SK-N-SH treated with all-trans-retinoic acid at 6 μM for 48 hours (cell line): ENCODE measurements around the gene GAK.

Source experiments
- ATAC-seq: fragments of 200-7000 bp; cut with Tn5 transposase; 3 replicates; pipeline ENCODE4 v1.9.1; 2020; ENCODE audit warnings: mild to moderate bottlenecking, moderate library complexity
- ARNTL ChIP-seq: fragments of 450-650 bp; formaldehyde crosslinking; IDR thresholded peaks from 2 replicates; pipeline ENCODE4 v1.5.0; 2020; ENCODE audit warnings: low read depth, mild to moderate bottlenecking, moderate library complexity, borderline replicate concordance
- BACH2 ChIP-seq: fragments of 250-450 bp; sonication (Bioruptor Pico); IDR thresholded peaks from 2 replicates; pipeline ENCODE4 v1.9.0; 2021; ENCODE audit warnings: mild to moderate bottlenecking, borderline replicate concordance
- CSDC2 ChIP-seq: fragments of 250-450 bp; sonication (Bioruptor Pico); IDR thresholded peaks from 2 replicates; pipeline ENCODE4 v1.5.0; 2020; ENCODE audit warnings: mild to moderate bottlenecking, moderate library complexity
- GLIS3 ChIP-seq: fragments of 250-450 bp; sonication (Bioruptor Pico); IDR thresholded peaks from 2 replicates; pipeline ENCODE4 v1.5.0; 2020; ENCODE audit warnings: mild to moderate bottlenecking, moderate library complexity
- ISL1 ChIP-seq: fragments of 250-450 bp; sonication (Bioruptor Pico); IDR thresholded peaks from 2 replicates; pipeline ENCODE4 v2.1.2; 2022; ENCODE audit warnings: mild to moderate bottlenecking, moderate library complexity
- OSR1 ChIP-seq: fragments of 250-450 bp; sonication (Bioruptor Pico); IDR thresholded peaks from 2 replicates; pipeline ENCODE4 v1.8.0; 2022; ENCODE audit warnings: moderate library complexity, mild to moderate bottlenecking, inconsistent platforms
- PATZ1 ChIP-seq: fragments of 250-450 bp; sonication (Bioruptor Pico); IDR thresholded peaks from 2 replicates; pipeline ENCODE4 v1.8.0; 2020; ENCODE audit warnings: mild to moderate bottlenecking, moderate library complexity, borderline replicate concordance
- PPARA ChIP-seq: fragments of 250-450 bp; sonication (Bioruptor Pico); IDR thresholded peaks from 2 replicates; pipeline ENCODE4 v1.5.0; 2020; ENCODE audit warnings: mild to moderate bottlenecking, borderline replicate concordance
- RARB ChIP-seq: fragments of 250-450 bp; sonication (Bioruptor Pico); IDR thresholded peaks from 2 replicates; pipeline ENCODE4 v1.8.0; 2021; ENCODE audit warnings: mild to moderate bottlenecking, moderate library complexity
- SNAI2 ChIP-seq: fragments of 250-450 bp; sonication (Bioruptor Pico); IDR thresholded peaks from 2 replicates; pipeline ENCODE4 v1.5.0; 2020; ENCODE audit warnings: mild to moderate bottlenecking, moderate library complexity
- TCF4 ChIP-seq: fragments of 250-450 bp; sonication (Bioruptor Pico); IDR thresholded peaks from 2 replicates; pipeline ENCODE4 v1.8.0; 2021; ENCODE audit warnings: mild to moderate bottlenecking, moderate library complexity, borderline replicate concordance
- TOX ChIP-seq: fragments of 250-450 bp; sonication (Bioruptor Pico); IDR thresholded peaks from 2 replicates; pipeline ENCODE4 v1.8.0; 2021; ENCODE audit warnings: mild to moderate bottlenecking, moderate library complexity, borderline replicate concordance
- ZC3H10 ChIP-seq: fragments of 250-450 bp; sonication (Bioruptor Pico); IDR thresholded peaks from 2 replicates; pipeline ENCODE4 v1.5.1; 2021; ENCODE audit warnings: mild to moderate bottlenecking, moderate library complexity
- ZFP3 ChIP-seq: fragments of 250-450 bp; sonication (Bioruptor Pico); IDR thresholded peaks from 2 replicates; pipeline ENCODE4 v1.5.0; 2020; ENCODE audit warnings: mild to moderate bottlenecking, moderate library complexity
- ZFP30 ChIP-seq: fragments of 450-650 bp; formaldehyde crosslinking; IDR thresholded peaks from 2 replicates; pipeline ENCODE4 v1.5.0; 2022; ENCODE audit warnings: mild to moderate bottlenecking, moderate library complexity
- ZNF70 ChIP-seq: fragments of 450-650 bp; formaldehyde crosslinking; IDR thresholded peaks from 2 replicates; pipeline ENCODE4 v1.5.0; 2020; ENCODE audit warnings: mild to moderate bottlenecking, moderate library complexity
- ZNF8 ChIP-seq: fragments of 450-650 bp; formaldehyde crosslinking; IDR thresholded peaks from 2 replicates; pipeline ENCODE4 v1.5.0; 2020; ENCODE audit warnings: mild to moderate bottlenecking, moderate library complexity
- TF ChIP-seq, protein P1 (sequence below): fragments of 250-450 bp; sonication (Bioruptor Pico); IDR thresholded peaks from 2 replicates; pipeline ENCODE4 v1.5.0; 2020; ENCODE audit warnings: mild to moderate bottlenecking, moderate library complexity
- TF ChIP-seq, protein P2 (sequence below): fragments of 250-450 bp; sonication (Bioruptor Pico); IDR thresholded peaks from 2 replicates; pipeline ENCODE4 v1.5.1; 2020; ENCODE audit warnings: low read depth, mild to moderate bottlenecking, moderate library complexity
- TF ChIP-seq, protein P3 (sequence below): fragments of 250-450 bp; sonication (Bioruptor Pico); IDR thresholded peaks from 2 replicates; pipeline ENCODE4 v1.5.1; 2021; ENCODE audit warnings: mild to moderate bottlenecking, moderate library complexity
- TF ChIP-seq, protein P4 (sequence below): fragments of 250-450 bp; sonication (Bioruptor Pico); IDR thresholded peaks from 2 replicates; pipeline ENCODE4 v1.8.0; 2021; ENCODE audit warnings: low read depth, mild to moderate bottlenecking, moderate library complexity, borderline replicate concordance

The GAK gene

DNA sequence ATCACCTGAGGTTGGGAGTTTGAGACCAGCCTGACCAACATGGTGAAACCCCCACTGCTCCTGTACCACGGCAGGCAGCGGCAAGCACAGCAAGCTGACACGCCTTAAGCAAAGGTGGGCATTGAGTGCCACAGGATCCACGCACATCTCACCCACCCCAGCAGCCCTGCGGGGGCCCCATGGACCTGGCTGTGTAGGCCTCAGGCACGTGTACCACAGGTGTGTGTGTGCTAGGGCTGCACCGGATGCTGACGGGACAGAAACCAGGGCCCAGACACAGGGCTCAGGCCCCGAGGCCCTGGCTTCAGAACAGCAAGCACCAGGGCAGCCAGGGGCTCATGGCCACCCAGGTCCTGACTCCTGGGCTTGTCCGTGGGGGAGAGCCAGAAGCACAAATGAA is 46.8 kb downstream of the GAK start (continued):
- TF ChIP-seq, protein P1, sequence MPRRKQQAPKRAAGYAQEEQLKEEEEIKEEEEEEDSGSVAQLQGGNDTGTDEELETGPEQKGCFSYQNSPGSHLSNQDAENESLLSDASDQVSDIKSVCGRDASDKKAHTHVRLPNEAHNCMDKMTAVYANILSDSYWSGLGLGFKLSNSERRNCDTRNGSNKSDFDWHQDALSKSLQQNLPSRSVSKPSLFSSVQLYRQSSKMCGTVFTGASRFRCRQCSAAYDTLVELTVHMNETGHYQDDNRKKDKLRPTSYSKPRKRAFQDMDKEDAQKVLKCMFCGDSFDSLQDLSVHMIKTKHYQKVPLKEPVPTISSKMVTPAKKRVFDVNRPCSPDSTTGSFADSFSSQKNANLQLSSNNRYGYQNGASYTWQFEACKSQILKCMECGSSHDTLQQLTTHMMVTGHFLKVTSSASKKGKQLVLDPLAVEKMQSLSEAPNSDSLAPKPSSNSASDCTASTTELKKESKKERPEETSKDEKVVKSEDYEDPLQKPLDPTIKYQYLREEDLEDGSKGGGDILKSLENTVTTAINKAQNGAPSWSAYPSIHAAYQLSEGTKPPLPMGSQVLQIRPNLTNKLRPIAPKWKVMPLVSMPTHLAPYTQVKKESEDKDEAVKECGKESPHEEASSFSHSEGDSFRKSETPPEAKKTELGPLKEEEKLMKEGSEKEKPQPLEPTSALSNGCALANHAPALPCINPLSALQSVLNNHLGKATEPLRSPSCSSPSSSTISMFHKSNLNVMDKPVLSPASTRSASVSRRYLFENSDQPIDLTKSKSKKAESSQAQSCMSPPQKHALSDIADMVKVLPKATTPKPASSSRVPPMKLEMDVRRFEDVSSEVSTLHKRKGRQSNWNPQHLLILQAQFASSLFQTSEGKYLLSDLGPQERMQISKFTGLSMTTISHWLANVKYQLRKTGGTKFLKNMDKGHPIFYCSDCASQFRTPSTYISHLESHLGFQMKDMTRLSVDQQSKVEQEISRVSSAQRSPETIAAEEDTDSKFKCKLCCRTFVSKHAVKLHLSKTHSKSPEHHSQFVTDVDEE (CRISPR knock-in tag): no peak
- TF ChIP-seq OSR1 (CRISPR knock-in tag): no peak
- TF ChIP-seq PPARA: no peak
- no peak for TF ChIP-seq ZFP3 (CRISPR knock-in tag)
- no peak for TF ChIP-seq ZNF70 (CRISPR knock-in tag)

- no peak for ATAC-seq
- no peak for TF ChIP-seq ZNF70 (CRISPR knock-in tag)
- no peak for TF ChIP-seq CSDC2 (CRISPR knock-in tag)
- no peak for TF ChIP-seq BACH2 (CRISPR knock-in tag)
- TF ChIP-seq ZNF8 (CRISPR knock-in tag): no peak
- no peak for TF ChIP-seq GLIS3 (CRISPR knock-in tag)
- no peak for TF ChIP-seq ZC3H10 (CRISPR knock-in tag)
- TF ChIP-seq, protein P2, sequence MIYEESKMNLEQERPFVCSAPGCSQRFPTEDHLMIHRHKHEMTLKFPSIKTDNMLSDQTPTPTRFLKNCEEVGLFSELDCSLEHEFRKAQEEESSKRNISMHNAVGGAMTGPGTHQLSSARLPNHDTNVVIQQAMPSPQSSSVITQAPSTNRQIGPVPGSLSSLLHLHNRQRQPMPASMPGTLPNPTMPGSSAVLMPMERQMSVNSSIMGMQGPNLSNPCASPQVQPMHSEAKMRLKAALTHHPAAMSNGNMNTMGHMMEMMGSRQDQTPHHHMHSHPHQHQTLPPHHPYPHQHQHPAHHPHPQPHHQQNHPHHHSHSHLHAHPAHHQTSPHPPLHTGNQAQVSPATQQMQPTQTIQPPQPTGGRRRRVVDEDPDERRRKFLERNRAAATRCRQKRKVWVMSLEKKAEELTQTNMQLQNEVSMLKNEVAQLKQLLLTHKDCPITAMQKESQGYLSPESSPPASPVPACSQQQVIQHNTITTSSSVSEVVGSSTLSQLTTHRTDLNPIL (CRISPR knock-in tag): no peak
- TF ChIP-seq ZFP3 (CRISPR knock-in tag): no peak
- TF ChIP-seq ISL1 (CRISPR knock-in tag): no peak
- no peak for TF ChIP-seq PPARA
- no peak for TF ChIP-seq SNAI2
- no peak for TF ChIP-seq ZFP30 (CRISPR knock-in tag)
These were observed 47.2 kb downstream of the GAK start for GRCh38 chr4:884896-885295.

- TF ChIP-seq TOX (CRISPR knock-in tag): no peak
- no peak for TF ChIP-seq ZNF70 (CRISPR knock-in tag)
- no peak for TF ChIP-seq PATZ1 (CRISPR knock-in tag)
- TF ChIP-seq, protein P2 (CRISPR knock-in tag): no peak
- TF ChIP-seq, protein P3, sequence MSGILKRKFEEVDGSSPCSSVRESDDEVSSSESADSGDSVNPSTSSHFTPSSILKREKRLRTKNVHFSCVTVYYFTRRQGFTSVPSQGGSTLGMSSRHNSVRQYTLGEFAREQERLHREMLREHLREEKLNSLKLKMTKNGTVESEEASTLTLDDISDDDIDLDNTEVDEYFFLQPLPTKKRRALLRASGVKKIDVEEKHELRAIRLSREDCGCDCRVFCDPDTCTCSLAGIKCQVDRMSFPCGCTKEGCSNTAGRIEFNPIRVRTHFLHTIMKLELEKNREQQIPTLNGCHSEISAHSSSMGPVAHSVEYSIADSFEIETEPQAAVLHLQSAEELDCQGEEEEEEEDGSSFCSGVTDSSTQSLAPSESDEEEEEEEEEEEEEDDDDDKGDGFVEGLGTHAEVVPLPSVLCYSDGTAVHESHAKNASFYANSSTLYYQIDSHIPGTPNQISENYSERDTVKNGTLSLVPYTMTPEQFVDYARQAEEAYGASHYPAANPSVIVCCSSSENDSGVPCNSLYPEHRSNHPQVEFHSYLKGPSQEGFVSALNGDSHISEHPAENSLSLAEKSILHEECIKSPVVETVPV (CRISPR knock-in tag): no peak
- no peak for TF ChIP-seq ZFP3 (CRISPR knock-in tag)
- no peak for TF ChIP-seq RARB (CRISPR knock-in tag)
- TF ChIP-seq, protein P1 (CRISPR knock-in tag): no peak
- TF ChIP-seq ARNTL (CRISPR knock-in tag): no peak
- no peak for TF ChIP-seq ZNF8 (CRISPR knock-in tag)
- TF ChIP-seq OSR1 (CRISPR knock-in tag): no peak
- no peak for TF ChIP-seq CSDC2 (CRISPR knock-in tag)
- TF ChIP-seq ISL1 (CRISPR knock-in tag): no peak
- TF ChIP-seq, protein P4, sequence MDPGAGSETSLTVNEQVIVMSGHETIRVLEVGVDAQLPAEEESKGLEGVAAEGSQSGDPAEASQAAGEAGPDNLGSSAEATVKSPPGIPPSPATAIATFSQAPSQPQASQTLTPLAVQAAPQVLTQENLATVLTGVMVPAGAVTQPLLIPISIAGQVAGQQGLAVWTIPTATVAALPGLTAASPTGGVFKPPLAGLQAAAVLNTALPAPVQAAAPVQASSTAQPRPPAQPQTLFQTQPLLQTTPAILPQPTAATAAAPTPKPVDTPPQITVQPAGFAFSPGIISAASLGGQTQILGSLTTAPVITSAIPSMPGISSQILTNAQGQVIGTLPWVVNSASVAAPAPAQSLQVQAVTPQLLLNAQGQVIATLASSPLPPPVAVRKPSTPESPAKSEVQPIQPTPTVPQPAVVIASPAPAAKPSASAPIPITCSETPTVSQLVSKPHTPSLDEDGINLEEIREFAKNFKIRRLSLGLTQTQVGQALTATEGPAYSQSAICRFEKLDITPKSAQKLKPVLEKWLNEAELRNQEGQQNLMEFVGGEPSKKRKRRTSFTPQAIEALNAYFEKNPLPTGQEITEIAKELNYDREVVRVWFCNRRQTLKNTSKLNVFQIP (CRISPR knock-in tag): no peak
- no peak for TF ChIP-seq TCF4 (CRISPR knock-in tag)
- TF ChIP-seq ZFP30 (CRISPR knock-in tag): no peak
- ATAC-seq: no peak
These were observed 47.9 kb downstream of the GAK start for GRCh38 chr4:884259-884658.
